Measurements from ENCODE around the gene SECISBP2. TPM values are rescaled to one million over a fixed set of nuclear protein-coding genes. Genes with fewer than 3 reads are reported as not detected.

Gene SECISBP2
- total RNA-seq, 4 donors from 2014 or later: 41.8 to 76.0 (median 59.8) TPM

DNA sequence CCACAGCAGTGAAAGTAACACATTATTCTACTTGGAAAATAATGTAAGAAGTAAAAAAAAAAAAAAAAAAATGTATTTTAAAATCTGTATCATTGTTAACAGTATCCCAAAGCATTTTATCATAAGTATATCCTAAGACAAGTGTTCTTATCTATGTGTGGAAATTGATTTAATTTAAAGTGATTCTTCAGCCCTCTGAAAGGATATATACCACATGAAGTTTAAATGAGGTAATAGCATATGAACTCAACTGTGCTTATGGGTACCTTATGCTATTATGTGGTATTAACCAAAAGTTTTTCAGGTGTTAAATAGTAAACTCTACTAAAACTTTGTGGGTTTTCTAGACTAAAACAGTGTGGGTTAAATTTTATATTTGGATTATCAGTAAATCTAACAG is 2.8 kb upstream of the SECISBP2 start:
- H3K36me3 ChIP-seq: no peaks in the 10 kb centered on the region
- H3K27me3 ChIP-seq: no peaks in the 10 kb centered on the region
- DNase-seq: no peak
- H3K4me1 ChIP-seq: peaks cover 2 to 17% of the 10 kb centered on the region in 2 donors
- intact Hi-C loops (cut with DNase I; ENCODE audit: low total_unique reads): no loop called here
- no peaks in the 10 kb centered on the region for H3K9me3 ChIP-seq
- no peak overlapping the region for H3K27ac ChIP-seq
- no peak overlapping the region for H3K4me3 ChIP-seq
- TF ChIP-seq POLR2A (IDR thresholded peaks at IDR 0.05): no peak
- TF ChIP-seq, protein P1, sequence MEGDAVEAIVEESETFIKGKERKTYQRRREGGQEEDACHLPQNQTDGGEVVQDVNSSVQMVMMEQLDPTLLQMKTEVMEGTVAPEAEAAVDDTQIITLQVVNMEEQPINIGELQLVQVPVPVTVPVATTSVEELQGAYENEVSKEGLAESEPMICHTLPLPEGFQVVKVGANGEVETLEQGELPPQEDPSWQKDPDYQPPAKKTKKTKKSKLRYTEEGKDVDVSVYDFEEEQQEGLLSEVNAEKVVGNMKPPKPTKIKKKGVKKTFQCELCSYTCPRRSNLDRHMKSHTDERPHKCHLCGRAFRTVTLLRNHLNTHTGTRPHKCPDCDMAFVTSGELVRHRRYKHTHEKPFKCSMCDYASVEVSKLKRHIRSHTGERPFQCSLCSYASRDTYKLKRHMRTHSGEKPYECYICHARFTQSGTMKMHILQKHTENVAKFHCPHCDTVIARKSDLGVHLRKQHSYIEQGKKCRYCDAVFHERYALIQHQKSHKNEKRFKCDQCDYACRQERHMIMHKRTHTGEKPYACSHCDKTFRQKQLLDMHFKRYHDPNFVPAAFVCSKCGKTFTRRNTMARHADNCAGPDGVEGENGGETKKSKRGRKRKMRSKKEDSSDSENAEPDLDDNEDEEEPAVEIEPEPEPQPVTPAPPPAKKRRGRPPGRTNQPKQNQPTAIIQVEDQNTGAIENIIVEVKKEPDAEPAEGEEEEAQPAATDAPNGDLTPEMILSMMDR (IDR thresholded peaks at IDR 0.05): no peak

DNA sequence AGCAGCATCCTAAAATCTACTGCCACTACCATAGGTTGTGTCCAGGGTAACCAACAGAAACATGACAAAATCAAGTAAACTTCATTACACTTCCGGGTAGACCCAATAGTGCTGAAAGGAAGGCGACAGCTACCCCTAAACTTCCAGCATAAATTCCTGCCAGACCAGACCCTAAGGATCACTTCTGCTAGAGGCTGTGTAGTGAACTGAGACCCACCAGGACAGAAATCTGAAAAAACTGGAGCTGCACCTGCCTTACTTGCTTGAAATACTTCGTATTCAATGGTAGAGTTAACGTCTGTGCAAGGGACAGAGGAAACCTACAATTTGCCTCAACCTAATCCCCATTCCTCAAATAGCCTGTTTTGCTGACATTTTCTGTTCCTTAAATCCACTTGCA is 1.0 kb upstream of the SECISBP2 start:
- H3K4me3 ChIP-seq: no peak overlapping the region

DNA sequence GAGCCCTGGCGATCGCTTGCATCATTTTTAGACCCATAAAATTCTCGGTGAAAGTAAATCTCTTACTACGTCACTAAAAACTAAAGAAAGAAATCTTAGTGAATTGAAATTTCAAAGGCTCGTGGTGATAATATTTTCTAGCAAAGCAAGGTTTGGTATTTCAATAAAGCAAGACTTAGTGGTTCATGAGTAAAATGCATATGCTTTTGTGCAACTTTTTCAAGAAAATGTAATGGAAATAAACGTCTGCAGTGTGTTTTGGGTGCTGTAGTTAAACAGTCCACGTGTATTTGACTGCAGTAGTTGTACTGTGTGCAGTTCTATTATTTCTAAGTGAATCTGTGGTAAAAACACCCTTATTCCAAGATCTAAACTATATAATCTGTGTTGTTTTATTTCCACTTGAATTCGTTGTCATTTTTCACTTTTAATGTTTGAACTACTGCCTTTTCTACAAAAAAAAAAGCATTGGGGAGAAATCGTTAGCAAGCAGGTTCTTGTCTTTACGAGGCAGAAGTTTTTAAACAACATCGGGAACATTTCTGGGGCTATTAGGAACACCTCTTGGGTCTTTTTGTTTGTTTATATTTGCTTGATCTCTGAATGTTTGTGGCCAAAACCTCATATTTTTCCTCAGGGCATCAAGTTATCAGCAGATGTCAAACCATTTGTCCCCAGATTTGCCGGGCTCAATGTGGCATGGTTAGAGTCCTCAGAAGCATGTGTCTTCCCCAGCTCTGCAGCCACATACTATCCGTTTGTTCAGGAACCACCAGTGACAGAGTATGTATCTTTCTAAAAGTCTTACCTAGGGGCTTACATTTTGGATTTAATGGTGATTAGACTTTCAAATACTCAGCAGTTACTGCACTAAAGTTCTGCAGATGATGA is 960 bp downstream of the SECISBP2 start:
- DNase-seq: no peak
- Histone ChIP-seq H3K27ac (peak overlapping the region; percentile 99 to 100), H3K27me3 (no peaks in the 10 kb centered on the region), H3K4me1 (peaks cover 7 to 14% of the 10 kb centered on the region in 2 donors), H3K36me3 (no peaks in the 10 kb centered on the region), H3K9me3 (no peaks in the 10 kb centered on the region), H3K4me3 (peak overlapping the region; percentile 58 to 83)
- intact Hi-C loops (cut with DNase I; ENCODE audit: low total_unique reads): no loop called here
- TF ChIP-seq, protein P1 (IDR thresholded peaks at IDR 0.05): no peak
- no peak for TF ChIP-seq POLR2A (IDR thresholded peaks at IDR 0.05)

More for the DNA sequence above, 1.0 kb upstream of the SECISBP2 start:
- intact Hi-C loops (cut with DNase I; ENCODE audit: low total_unique reads): no loop called here
- Histone ChIP-seq H3K36me3 (no peaks in the 10 kb centered on the region), H3K9me3 (no peaks in the 10 kb centered on the region), H3K4me1 (peaks cover 7 to 14% of the 10 kb centered on the region in 2 donors), H3K27me3 (no peaks in the 10 kb centered on the region), H3K27ac (peak overlapping the region; percentile 99 to 100)
- no peak for DNase-seq
- TF ChIP-seq POLR2A (IDR thresholded peaks at IDR 0.05): no peak

DNA sequence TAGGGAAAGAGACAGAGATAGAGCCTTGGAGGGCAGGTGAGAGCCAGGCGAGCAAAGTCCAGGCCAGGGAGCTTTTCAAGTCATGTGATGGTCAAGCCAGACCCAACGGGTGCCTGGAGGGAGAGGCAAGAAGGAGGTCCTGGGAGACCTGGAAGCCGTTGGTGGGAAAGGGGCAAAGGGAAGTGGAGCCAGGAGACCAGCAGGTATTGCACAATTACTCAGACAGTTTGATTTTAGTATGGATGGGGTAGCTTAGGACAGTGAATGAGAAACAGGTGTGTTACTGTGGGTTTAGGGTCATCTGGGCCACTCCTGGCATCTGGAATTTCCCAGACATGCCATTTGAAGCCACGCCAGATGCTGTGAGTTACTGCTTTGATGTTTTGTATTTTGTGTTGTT is 5.1 kb downstream of the SECISBP2 start:
- no peaks in the 10 kb centered on the region for H3K36me3 ChIP-seq
- intact Hi-C loops (cut with DNase I; ENCODE audit: low total_unique reads): no loop called here
- no peak overlapping the region for H3K27ac ChIP-seq
- H3K27me3 ChIP-seq: no peaks in the 10 kb centered on the region
- peaks cover 7 to 14% of the 10 kb centered on the region in 2 donors for H3K4me1 ChIP-seq
- no peak overlapping the region for H3K4me3 ChIP-seq
- no peak for DNase-seq
- TF ChIP-seq POLR2A (IDR thresholded peaks at IDR 0.05): no peak
- TF ChIP-seq, protein P1 (IDR thresholded peaks at IDR 0.05): no peak
- H3K9me3 ChIP-seq: no peaks in the 10 kb centered on the region

DNA sequence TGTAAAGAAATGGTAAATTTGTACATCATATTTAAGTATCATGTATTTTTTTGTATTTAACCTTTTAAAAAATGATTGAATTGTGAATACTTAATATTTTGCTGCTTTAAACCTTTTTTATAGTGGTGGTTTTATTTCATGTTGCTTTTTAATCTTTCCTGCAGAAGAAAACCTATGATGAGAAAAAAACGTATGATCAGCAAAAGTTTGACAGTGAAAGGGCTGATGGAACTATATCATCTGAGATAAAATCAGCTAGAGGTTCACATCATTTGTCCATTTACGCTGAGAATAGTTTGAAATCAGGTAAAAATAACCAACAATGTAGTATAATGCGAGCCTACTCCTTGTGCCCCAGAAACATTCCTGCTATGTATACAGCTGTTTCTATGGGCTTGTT is 7.4 kb downstream of the SECISBP2 start:
- peaks cover 0 to 10% of the 10 kb centered on the region in 2 donors for H3K4me1 ChIP-seq
- H3K27me3 ChIP-seq: no peaks in the 10 kb centered on the region
- H3K27ac ChIP-seq: no peak overlapping the region
- no peaks in the 10 kb centered on the region for H3K36me3 ChIP-seq
- intact Hi-C loops (cut with DNase I; ENCODE audit: low total_unique reads): no loop called here
- no peak for DNase-seq
- H3K9me3 ChIP-seq: no peaks in the 10 kb centered on the region
- H3K4me3 ChIP-seq: no peak overlapping the region
- no peak for TF ChIP-seq POLR2A (IDR thresholded peaks at IDR 0.05)
- TF ChIP-seq, protein P1 (IDR thresholded peaks at IDR 0.05): no peak
